HG03342 (cell line): Measurements from ENCODE around the gene MAP2.
A peak's percentile ranks its signal among the peaks of the same experiment; 100 is the strongest.
"Not testable (repeated sequence)": the region's sequence is repeated elsewhere in the genome, so short reads cannot be mapped to it uniquely, and the experiment has no call there.

Experiments used
- ATAC-seq: cut with Tn5 transposase; IDR thresholded peaks from one replicate; pipeline ENCODE4 v1.9.1; 2021; ENCODE audit warnings: mild to moderate bottlenecking, moderate library complexity; ENCODE audit not compliant: unreplicated experiment

Gene MAP2

GRCh38 chr2:209473930-209474419 lies 50.1 kb downstream of the MAP2 start:
- ATAC-seq: no peak

- ATAC-seq: no peak
Measured at GRCh38 chr2:209474960-209475359, 51.1 kb downstream of the MAP2 start.

DNA sequence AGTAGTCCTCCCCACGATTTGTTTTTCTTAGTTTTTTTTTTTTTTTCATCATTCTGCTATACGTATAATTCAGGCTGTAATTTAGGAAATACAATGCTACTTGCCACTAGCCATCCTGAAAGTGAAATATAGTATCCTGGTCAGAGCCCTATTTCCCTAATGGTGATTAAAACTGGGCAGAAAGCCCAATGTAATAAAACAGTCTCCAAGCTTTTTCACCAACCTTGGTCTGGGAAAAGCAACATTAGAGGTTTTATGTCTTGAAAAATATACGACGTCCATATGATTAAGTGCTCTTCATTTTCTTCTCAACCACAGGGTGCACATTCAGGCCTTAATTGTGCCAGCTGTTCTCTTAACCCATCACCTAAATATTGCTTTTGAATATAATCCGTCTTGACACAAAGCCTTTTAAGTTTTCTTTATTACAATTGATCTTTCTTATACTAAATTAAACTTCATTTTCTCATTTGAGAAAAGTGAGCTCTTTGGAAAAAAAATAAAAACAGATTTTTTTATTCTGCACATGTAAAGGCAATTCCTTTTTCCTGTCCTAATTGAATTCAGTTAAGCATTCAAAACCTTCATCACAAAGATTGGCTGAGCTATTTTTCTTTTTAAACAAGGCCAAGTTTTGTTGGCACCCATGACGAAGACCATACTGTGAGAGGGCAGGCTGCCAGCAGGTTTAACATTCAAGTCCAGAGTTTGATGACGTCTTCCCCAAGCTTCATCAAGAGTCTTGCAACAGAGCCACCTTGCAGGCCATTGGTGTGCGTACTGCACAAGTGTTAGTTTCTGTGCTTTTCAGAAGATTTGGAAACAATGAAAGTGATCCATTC lies 52.7 kb downstream of the MAP2 start:
- no peak for ATAC-seq

GRCh38 chr2:209492296-209492695 lies 68.4 kb downstream of the MAP2 start:
- not testable (repeated sequence) for ATAC-seq

GRCh38 chr2:209495068-209495620 lies 71.3 kb downstream of the MAP2 start:
- ATAC-seq: not testable (repeated sequence)

- no peak for ATAC-seq
Measured at GRCh38 chr2:209495855-209496585, 72.2 kb downstream of the MAP2 start.

- ATAC-seq: no peak
Measured at GRCh38 chr2:209496586-209496982, 72.7 kb downstream of the MAP2 start.

- ATAC-seq: no peak
Measured at GRCh38 chr2:209498614-209499013, 74.8 kb downstream of the MAP2 start.

DNA sequence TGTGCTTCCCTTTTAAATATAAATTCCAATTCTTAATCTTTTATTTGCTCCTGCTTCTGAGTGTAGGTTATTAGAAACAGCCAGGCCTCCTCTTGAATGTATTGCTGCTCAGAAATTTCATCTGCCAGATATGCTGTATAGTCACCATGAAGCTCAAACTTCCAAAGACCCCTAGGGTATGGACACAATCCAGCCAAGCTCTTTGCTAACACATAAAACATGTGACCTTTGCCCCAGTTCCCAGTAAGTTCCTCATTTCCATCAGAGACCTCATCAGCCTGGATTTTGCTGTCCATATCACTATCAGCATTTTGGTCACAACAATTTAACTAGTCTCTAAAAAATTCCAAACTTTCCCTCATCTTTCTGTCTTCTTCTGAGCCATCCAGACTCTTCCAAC lies 75.2 kb downstream of the MAP2 start:
- no peak for ATAC-seq

- no peak for ATAC-seq
Measured at GRCh38 chr2:209501579-209501978, 77.7 kb downstream of the MAP2 start.

DNA sequence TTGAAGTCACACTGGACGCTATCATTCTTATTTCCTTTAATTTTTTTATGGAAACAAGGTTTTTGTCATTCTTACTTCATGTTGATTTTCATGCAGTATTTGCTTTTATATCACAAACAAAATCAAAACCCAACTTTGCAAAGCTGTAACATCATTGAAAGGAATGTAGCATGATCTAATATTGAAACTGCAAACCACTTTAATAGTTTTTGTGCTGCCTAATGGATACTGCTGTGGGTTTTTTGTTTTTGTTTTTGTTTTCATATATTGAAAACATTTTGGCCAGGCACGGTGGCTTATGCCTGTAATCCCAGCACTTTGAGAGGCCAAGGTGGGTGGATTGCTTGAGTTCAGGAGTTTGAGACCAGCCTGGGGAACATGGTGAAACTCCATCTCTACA lies 81.6 kb downstream of the MAP2 start:
- ATAC-seq: peak; percentile 60

- ATAC-seq: no peak
Measured at GRCh38 chr2:209508255-209508654, 84.4 kb downstream of the MAP2 start.

DNA sequence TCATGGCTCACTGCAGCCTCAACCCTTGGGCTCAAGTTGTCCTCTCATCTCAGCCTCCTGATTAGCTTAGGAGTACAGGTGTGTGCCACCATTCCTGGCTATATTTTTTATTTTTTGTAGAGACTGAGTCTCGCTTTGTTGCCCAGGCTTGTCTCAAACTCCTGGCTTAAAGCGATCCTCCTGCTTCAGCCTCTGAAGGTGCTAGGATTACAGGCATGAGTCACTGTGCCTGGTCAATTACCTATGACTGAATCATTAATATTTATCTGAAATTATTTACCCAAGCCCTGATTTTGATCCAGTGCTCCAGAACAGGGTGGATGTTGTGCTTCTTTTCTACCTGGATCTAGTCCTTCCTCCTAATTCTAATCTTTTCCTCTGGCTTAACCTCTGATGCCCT lies 87.8 kb downstream of the MAP2 start:
- no peak for ATAC-seq

DNA sequence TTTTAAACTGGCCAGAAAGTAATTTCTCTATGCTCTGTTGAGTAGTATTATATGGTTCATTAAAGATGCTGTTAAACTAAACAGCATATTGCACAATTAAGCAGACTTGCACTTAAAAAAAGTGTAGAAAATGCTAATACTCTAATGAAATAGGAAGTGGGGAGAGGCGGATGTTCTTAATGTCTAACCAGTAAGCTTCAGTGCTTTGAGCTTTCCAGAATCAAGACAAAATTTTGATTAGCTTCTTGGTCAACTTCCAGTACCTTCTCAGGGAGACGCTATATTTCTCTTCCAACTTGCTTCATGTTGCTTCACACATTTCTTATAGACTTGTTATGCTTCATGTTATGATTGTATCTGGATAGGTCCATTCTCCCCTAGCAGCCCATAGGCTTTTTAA lies 89.1 kb downstream of the MAP2 start:
- ATAC-seq: no peak

- ATAC-seq: no peak
Measured at GRCh38 chr2:209517436-209517835, 93.6 kb downstream of the MAP2 start.

- ATAC-seq: no peak
Measured at GRCh38 chr2:209519271-209519670, 95.4 kb downstream of the MAP2 start.

- ATAC-seq: no peak
Measured at GRCh38 chr2:209519906-209520305, 96.1 kb downstream of the MAP2 start.

- no peak for ATAC-seq
Measured at GRCh38 chr2:209523041-209523740, 99.3 kb downstream of the MAP2 start.

DNA sequence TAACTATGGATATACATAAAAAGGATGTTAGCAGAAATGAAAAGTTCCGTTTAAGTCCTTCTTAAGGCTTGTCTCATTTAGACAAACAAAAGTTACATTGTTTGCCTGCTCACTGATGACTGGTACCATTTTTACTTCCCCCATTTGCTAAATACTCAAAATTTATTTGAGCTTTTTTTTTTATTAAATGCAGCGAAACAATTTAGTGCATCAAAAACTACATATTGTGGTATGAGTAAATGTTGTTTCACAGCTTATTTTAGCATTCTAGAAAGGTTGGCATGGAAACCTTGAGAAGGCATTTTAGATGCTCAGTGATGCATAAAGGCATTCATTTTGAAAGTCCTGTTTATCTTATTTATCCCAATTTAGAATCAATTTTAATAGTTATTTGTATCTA lies 100.0 kb downstream of the MAP2 start:
- ATAC-seq: peak; percentile 43

GRCh38 chr2:209525331-209525730 lies 101.5 kb downstream of the MAP2 start:
- ATAC-seq: no peak

DNA sequence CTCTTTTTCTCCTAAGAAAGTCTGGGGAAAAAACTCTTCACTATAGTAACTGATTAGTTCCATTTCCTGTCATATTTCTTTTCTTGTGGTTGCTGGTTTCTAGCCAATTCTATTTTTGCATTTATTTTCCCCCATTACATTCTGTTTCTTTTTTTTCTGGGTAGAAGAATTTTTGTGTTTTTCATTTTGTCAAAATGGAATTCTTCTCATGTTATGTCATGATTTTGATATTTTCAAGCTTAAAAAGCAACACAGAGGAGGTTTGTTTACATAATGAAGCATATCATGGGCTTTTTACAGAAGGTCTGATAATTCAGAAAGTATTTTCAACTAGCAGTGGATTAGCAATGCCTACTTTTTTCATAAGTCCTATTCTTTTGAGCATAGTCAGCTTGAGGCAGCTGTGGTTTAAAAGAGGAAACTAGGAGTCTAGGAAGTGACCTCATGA lies 102.0 kb downstream of the MAP2 start:
- ATAC-seq: no peak
